ENCODE data around the gene SNX20.

SNX20 gene

GRCh38 chr16:50679676-50680555 lies 1.2 kb downstream of the SNX20 start:
- TF ChIP-seq GATA2 (IDR thresholded peaks at IDR 0.05; ENCODE audit: low read depth, low read length): no peak
- TF ChIP-seq GATA3 (IDR thresholded peaks at IDR 0.05; ENCODE audit: low read depth, low read length): no peak

DNA sequence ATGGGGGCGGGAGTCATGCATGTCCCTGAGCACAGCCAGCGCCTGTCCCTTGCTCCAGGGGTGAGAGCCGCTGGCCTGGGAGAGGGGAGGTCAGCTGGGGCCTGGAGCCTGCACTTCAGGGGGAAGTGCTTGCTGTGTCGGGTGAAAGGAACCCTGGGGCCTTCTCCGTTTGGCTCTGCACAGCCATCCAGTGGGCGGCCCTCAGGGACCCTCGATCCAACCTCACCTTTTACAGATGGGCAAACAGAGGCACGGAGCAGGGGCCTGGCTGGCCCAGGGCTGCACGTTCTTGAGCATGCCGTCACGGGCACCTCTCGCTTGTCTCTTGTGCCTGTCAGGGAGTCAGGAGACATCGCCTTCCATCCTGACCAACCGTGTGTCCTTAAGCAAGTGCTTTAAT lies 1.8 kb downstream of the SNX20 start:
- TF ChIP-seq GATA2 (IDR thresholded peaks at IDR 0.05; ENCODE audit: low read depth, low read length) (no peak), GATA3 (IDR thresholded peaks at IDR 0.05; ENCODE audit: low read depth, low read length) (no peak)

DNA sequence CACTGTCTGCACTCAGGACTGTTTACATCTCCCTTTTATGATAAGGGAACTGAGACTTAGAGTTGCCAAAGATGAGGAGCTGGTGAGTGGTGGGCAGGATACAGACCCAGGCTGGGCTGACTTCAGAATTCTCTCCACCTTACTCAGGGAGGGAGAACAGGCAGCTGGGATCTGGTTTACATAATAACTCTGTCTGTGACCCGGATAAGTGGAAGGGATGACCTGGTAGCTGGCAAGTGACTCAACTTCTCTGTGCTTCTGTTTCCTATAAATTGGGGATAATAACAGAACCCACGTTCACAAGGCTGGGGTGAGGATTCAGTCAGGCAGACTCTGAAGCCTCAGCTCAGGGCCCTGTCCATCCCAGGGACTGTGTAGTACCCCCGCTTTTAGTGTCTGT lies 2.6 kb downstream of the SNX20 start:
- TF ChIP-seq GATA3 (IDR thresholded peaks at IDR 0.05; ENCODE audit: low read depth, low read length) (no peak), GATA2 (IDR thresholded peaks at IDR 0.05; ENCODE audit: low read depth, low read length) (no peak)

GRCh38 chr16:50677351-50677750 lies 3.8 kb downstream of the SNX20 start:
- TF ChIP-seq GATA3 (IDR thresholded peaks at IDR 0.05; ENCODE audit: low read depth, low read length): no peak
- TF ChIP-seq GATA2 (IDR thresholded peaks at IDR 0.05; ENCODE audit: low read depth, low read length): no peak

DNA sequence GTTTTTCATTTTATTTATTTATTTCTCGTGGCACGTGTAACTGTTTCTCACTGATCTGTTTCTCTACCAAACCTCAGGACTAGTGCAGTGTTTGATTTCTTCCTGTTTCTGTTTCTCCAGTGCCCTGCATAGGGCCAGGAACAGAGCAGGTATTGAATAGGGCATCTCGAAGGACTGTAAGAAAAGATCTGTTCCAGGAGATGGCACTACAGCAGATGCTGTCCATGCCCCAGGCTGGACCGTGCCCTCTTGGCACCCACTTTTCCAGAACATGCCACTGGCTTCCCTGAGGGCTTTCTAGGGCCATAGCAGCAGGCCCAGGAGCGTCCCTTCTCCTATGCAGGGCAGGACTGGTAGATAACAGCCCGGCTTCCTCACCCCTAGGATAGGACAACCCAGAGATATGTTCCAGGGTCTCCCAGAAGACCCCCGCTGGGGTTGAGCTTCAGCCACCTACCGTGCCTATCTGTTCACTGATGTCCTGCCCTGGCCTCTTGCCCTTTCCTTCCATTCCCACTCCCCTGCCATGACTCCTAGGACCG lies 4.4 kb downstream of the SNX20 start:
- TF ChIP-seq GATA2 (IDR thresholded peaks at IDR 0.05; ENCODE audit: low read depth, low read length) (no peak), GATA3 (IDR thresholded peaks at IDR 0.05; ENCODE audit: low read depth, low read length) (no peak)

GRCh38 chr16:50675686-50676610 lies 5.2 kb downstream of the SNX20 start:
- no peak for TF ChIP-seq GATA2 (IDR thresholded peaks at IDR 0.05; ENCODE audit: low read depth, low read length)

- no peak for TF ChIP-seq GATA2 (IDR thresholded peaks at IDR 0.05; ENCODE audit: low read depth, low read length)
- TF ChIP-seq GATA3 (IDR thresholded peaks at IDR 0.05; ENCODE audit: low read depth, low read length): no peak
These were observed 6.3 kb downstream of the SNX20 start for GRCh38 chr16:50674831-50675230.

- no peak for TF ChIP-seq GATA3 (IDR thresholded peaks at IDR 0.05; ENCODE audit: low read depth, low read length)
- no peak for TF ChIP-seq GATA2 (IDR thresholded peaks at IDR 0.05; ENCODE audit: low read depth, low read length)
These were observed 7.4 kb downstream of the SNX20 start for GRCh38 chr16:50673496-50674275.

- TF ChIP-seq GATA2 (IDR thresholded peaks at IDR 0.05; ENCODE audit: low read depth, low read length) (no peak), GATA3 (IDR thresholded peaks at IDR 0.05; ENCODE audit: low read depth, low read length) (no peak)
These were observed 9.4 kb downstream of the SNX20 start for GRCh38 chr16:50671644-50672260.

DNA sequence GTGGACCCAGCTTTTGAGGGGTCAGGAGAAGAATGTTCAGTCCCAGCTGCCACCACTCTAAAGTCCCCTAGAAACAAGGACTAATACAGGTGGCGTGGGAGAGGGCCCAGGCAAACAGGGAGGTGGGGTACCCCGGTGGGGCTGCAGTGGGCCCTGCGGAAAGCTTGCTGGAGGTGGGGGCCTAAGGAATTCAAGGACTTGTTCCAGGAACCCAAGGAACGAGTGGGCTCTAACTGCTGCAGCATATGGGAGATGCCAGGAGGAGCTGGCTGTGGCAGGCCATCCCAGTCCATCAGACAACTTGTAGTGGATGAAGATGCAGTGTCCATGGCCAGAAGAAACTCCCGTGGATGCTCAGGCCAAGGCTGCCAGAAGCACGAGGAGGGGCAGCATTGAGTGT lies 10.6 kb downstream of the SNX20 start:
- no peak for TF ChIP-seq GATA3 (IDR thresholded peaks at IDR 0.05; ENCODE audit: low read depth, low read length)

GRCh38 chr16:50669741-50670140 lies 11.4 kb downstream of the SNX20 start:
- TF ChIP-seq GATA2 (IDR thresholded peaks at IDR 0.05; ENCODE audit: low read depth, low read length) (no peak), GATA3 (IDR thresholded peaks at IDR 0.05; ENCODE audit: low read depth, low read length) (no peak)

DNA sequence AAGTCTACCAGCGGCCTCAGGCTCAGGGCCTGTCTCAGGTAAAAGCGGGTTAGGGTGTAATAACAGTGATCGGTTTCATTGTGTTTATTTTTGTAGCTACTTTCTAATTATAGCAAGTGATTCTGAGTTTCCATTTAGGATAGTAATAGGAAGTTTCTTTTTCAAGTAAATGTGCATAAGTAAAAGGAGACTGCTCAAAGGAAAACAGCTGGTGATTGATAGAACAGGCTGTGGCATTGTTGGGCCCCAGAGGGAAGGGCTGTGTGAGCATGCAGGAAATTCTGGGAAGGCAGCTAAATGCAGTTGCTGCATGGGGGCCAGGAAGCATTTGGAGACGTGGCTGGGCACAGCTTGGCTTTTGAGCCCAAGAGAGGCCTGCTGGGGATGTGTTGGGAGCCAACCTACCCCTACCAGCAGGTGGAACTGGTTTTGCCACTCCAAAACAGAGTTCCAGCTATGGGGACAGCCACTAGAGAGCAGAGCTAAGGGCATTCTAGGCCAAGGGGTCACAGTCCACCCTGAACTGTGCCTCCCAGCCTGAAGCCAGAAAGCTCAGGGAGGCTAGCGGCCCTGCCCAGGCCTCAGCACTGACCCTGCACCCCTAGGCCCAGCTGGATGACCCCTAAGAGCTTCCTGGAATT lies 12.6 kb downstream of the SNX20 start:
- no peak for TF ChIP-seq GATA3 (IDR thresholded peaks at IDR 0.05; ENCODE audit: low read depth, low read length)
- no peak for TF ChIP-seq GATA2 (IDR thresholded peaks at IDR 0.05; ENCODE audit: low read depth, low read length)
